SU-DHL-6 (cell line): Measurements from ENCODE around the gene EPB41L4A.

Experiments
- CTCF ChIP-seq: fragments of 200-600 bp; sonication (generic); IDR thresholded peaks from one replicate; pipeline ENCODE4 v1.5.1; 2017; ENCODE audit warnings: antibody characterized with exemption, mild to moderate bottlenecking, low read length, moderate library complexity; ENCODE audit not compliant: insufficient read depth, poor library complexity, severe bottlenecking
- EZH2phosphoT487 ChIP-seq: fragments of 200-600 bp; sonication (generic), shearing (Covaris generic); conservative IDR thresholded peaks from 2 replicates; pipeline ENCODE4 v1.6.1; 2018; ENCODE audit warnings: mild to moderate bottlenecking, antibody characterized with exemption, low read length, moderate library complexity, mixed read lengths

- TF ChIP-seq CTCF (no peak), EZH2phosphoT487 (no peak)
Measured at GRCh38 chr5:112317866-112318265, 101.2 kb downstream of the EPB41L4A start.
